Duodenal mucosa (tissue), 2 donors: ENCODE data around the gene CSNK1D.

Source experiments
- H3K27ac ChIP-seq: one replicate; pipeline ENCODE4 v1.7.0; 2013; ENCODE audit warnings: low read depth, low read length
- H3K27me3 ChIP-seq, 2 donors: one replicate each; pipeline ENCODE4 v1.7.0; 2013; ENCODE audit warnings: low read length in 2 of 2, control low read depth in 1 of 2; ENCODE audit not compliant: insufficient read depth in 2 of 2, control insufficient read depth in 1 of 2
- H3K36me3 ChIP-seq, 2 donors: one replicate each; pipeline ENCODE4 v1.7.0; 2013; ENCODE audit warnings: low read length in 2 of 2, control low read depth in 1 of 2; ENCODE audit not compliant: insufficient read depth in 2 of 2, control insufficient read depth in 1 of 2
- H3K4me1 ChIP-seq, 2 donors: one replicate each; pipeline ENCODE4 v1.7.0; 2013; ENCODE audit warnings: low read length in 2 of 2, control low read depth in 1 of 2; ENCODE audit not compliant: insufficient read depth in 2 of 2, control insufficient read depth in 1 of 2
- H3K4me3 ChIP-seq, 2 donors: one replicate each; pipeline ENCODE4 v1.7.0; 2013; ENCODE audit warnings: low read length in 2 of 2, low read depth in 1 of 2
- H3K9ac ChIP-seq, 2 donors: one replicate each; pipeline ENCODE4 v1.7.0; 2013; ENCODE audit warnings: low read length in 2 of 2, low read depth in 1 of 2
- H3K9me3 ChIP-seq, 2 donors: one replicate each; pipeline ENCODE4 v1.7.0; 2013; ENCODE audit warnings: low read length in 2 of 2, control low read depth in 1 of 2; ENCODE audit not compliant: control insufficient read depth in 1 of 2

CSNK1D gene

GRCh38 chr17:82281076-82281475 is 7.6 kb upstream of the CSNK1D start:
- Histone ChIP-seq H3K9ac (no peak overlapping the region), H3K4me3 (no peak overlapping the region), H3K4me1 (peaks cover 31 to 34% of the 10 kb centered on the region in 2 donors), H3K27me3 (peaks cover 0 to 3% of the 10 kb centered on the region in 2 donors), H3K27ac (no peak overlapping the region), H3K9me3 (no peaks in the 10 kb centered on the region), H3K36me3 (peaks cover 5 to 7% of the 10 kb centered on the region in 2 donors)

- peaks cover 31 to 34% of the 10 kb centered on the region in 2 donors for H3K4me1 ChIP-seq
- H3K27ac ChIP-seq, result no peak overlapping the region
- no peak overlapping the region for H3K4me3 ChIP-seq
- no peaks in the 10 kb centered on the region for H3K9me3 ChIP-seq
- H3K36me3 ChIP-seq, result peaks cover 5 to 7% of the 10 kb centered on the region in 2 donors
- peaks cover 0 to 3% of the 10 kb centered on the region in 2 donors for H3K27me3 ChIP-seq
- no peak overlapping the region for H3K9ac ChIP-seq
These were observed 7.0 kb upstream of the CSNK1D start for GRCh38 chr17:82280537-82280936.

- no peak overlapping the region for H3K27ac ChIP-seq
- peaks cover 0 to 3% of the 10 kb centered on the region in 2 donors for H3K27me3 ChIP-seq
- H3K36me3 ChIP-seq, result peaks cover 5 to 7% of the 10 kb centered on the region in 2 donors
- H3K9ac ChIP-seq, result no peak overlapping the region
- no peaks in the 10 kb centered on the region for H3K9me3 ChIP-seq
- peaks cover 37 to 41% of the 10 kb centered on the region in 2 donors for H3K4me1 ChIP-seq
- no peak overlapping the region for H3K4me3 ChIP-seq
These were observed 5.4 kb upstream of the CSNK1D start for GRCh38 chr17:82278786-82279391.

GRCh38 chr17:82278308-82278707 is 4.8 kb upstream of the CSNK1D start:
- Histone ChIP-seq H3K9me3 (no peaks in the 10 kb centered on the region), H3K4me1 (peaks cover 38 to 41% of the 10 kb centered on the region in 2 donors), H3K4me3 (no peak overlapping the region), H3K36me3 (peaks cover 5 to 7% of the 10 kb centered on the region in 2 donors), H3K27me3 (peaks cover 0 to 3% of the 10 kb centered on the region in 2 donors), H3K9ac (no peak overlapping the region), H3K27ac (no peak overlapping the region)

GRCh38 chr17:82277851-82278250 is 4.4 kb upstream of the CSNK1D start:
- no peak overlapping the region for H3K27ac ChIP-seq

GRCh38 chr17:82276938-82277337 is 3.4 kb upstream of the CSNK1D start:
- no peak overlapping the region for H3K4me3 ChIP-seq
- no peak overlapping the region for H3K9ac ChIP-seq
- no peaks in the 10 kb centered on the region for H3K27me3 ChIP-seq
- H3K27ac ChIP-seq, result no peak overlapping the region
- no peaks in the 10 kb centered on the region for H3K9me3 ChIP-seq
- H3K36me3 ChIP-seq, result peaks cover 5 to 7% of the 10 kb centered on the region in 2 donors
- peaks cover 30 to 32% of the 10 kb centered on the region in 2 donors for H3K4me1 ChIP-seq

More at GRCh38 chr17:82277851-82278250, 4.4 kb upstream of the CSNK1D start:
- Histone ChIP-seq H3K9me3 (no peaks in the 10 kb centered on the region), H3K36me3 (peaks cover 5 to 7% of the 10 kb centered on the region in 2 donors), H3K4me1 (peaks cover 34 to 37% of the 10 kb centered on the region in 2 donors), H3K27me3 (peaks cover 0 to 2% of the 10 kb centered on the region in 2 donors), H3K9ac (no peak overlapping the region), H3K4me3 (no peak overlapping the region)

GRCh38 chr17:82275326-82275725 is 1.8 kb upstream of the CSNK1D start:
- Histone ChIP-seq H3K4me3 (no peak overlapping the region), H3K9me3 (no peaks in the 10 kb centered on the region), H3K27ac (no peak overlapping the region), H3K27me3 (no peaks in the 10 kb centered on the region), H3K4me1 (peaks cover 36 to 38% of the 10 kb centered on the region in 2 donors), H3K9ac (peak overlapping the region in 1 of 2 donors; percentile 12), H3K36me3 (peaks cover 13 to 19% of the 10 kb centered on the region in 2 donors)

GRCh38 chr17:82274134-82275020 is 877 bp upstream of the CSNK1D start:
- peak overlapping the region; percentile 68 to 79 for H3K4me3 ChIP-seq
- H3K9me3 ChIP-seq, result no peaks in the 10 kb centered on the region
- H3K9ac ChIP-seq, result peak overlapping the region; percentile 75 to 80
- H3K27ac ChIP-seq, result no peak overlapping the region
- peaks cover 45 to 47% of the 10 kb centered on the region in 2 donors for H3K4me1 ChIP-seq
- no peaks in the 10 kb centered on the region for H3K27me3 ChIP-seq
- H3K36me3 ChIP-seq, result peaks cover 13 to 28% of the 10 kb centered on the region in 2 donors

GRCh38 chr17:82272495-82273326 is 789 bp downstream of the CSNK1D start:
- Histone ChIP-seq H3K4me1 (peaks cover 53 to 55% of the 10 kb centered on the region in 2 donors), H3K36me3 (peaks cover 9 to 29% of the 10 kb centered on the region in 2 donors), H3K27me3 (no peaks in the 10 kb centered on the region), H3K27ac (peak overlapping the region; percentile 92), H3K9ac (peak overlapping the region; percentile 53 to 81), H3K4me3 (peak overlapping the region; percentile 68 to 79), H3K9me3 (no peaks in the 10 kb centered on the region)
